GM13977 (cell line): ENCODE data around the gene GXYLT2.
"Not testable (repeated sequence)": the region's sequence is repeated elsewhere in the genome, so short reads cannot be mapped to it uniquely, and the experiment has no call there.

Experiments
- DNase-seq: peaks from one replicate; pipeline ENCODE4 v3.0.0; 2012; ENCODE audit warnings: low spot score
- CTCF ChIP-seq: IDR thresholded peaks from 2 replicates; pipeline ENCODE4 v1.5.1; 2012; ENCODE audit warnings: mild to moderate bottlenecking, control low read depth; ENCODE audit not compliant: insufficient read depth; ENCODE audit errors: extremely low read depth, missing control alignments
- in situ Hi-C: fragments of 300-500 bp; cut with MboI; formaldehyde crosslinking; loops from one replicate; pipeline ENCODE4 v1.12.0; 2022; ENCODE audit warnings: low sequenced_read_pairs, low pct_unique_long_range_greater_than_20kb, mixed read lengths, inconsistent platforms; ENCODE audit not compliant: unreplicated experiment

Gene GXYLT2

GRCh38 chr3:72909591-72909990, 21.7 kb downstream of the GXYLT2 start:
- in situ Hi-C loops: no loop called here

GRCh38 chr3:72912532-72912931, 24.7 kb downstream of the GXYLT2 start:
- in situ Hi-C loops: no loop called here
- no peak for TF ChIP-seq CTCF
- no peak for DNase-seq

More at GRCh38 chr3:72909591-72909990, 21.7 kb downstream of the GXYLT2 start:
- TF ChIP-seq CTCF: no peak
- no peak for DNase-seq

GRCh38 chr3:72914383-72914782, 26.5 kb downstream of the GXYLT2 start:
- TF ChIP-seq CTCF: no peak
- DNase-seq: no peak
- in situ Hi-C loops: no loop called here

- DNase-seq: no peak
- no peak for TF ChIP-seq CTCF
- in situ Hi-C loops: no loop called here
These were observed 28.4 kb downstream of the GXYLT2 start for GRCh38 chr3:72916250-72916649.

- in situ Hi-C loops: no loop called here
These were observed 31.7 kb downstream of the GXYLT2 start for GRCh38 chr3:72919520-72919919.

GRCh38 chr3:72924055-72924454, 36.2 kb downstream of the GXYLT2 start:
- TF ChIP-seq CTCF: no peak
- no peak for DNase-seq
- in situ Hi-C loops: no loop called here

More at GRCh38 chr3:72919520-72919919, 31.7 kb downstream of the GXYLT2 start:
- DNase-seq: no peak
- TF ChIP-seq CTCF: no peak

- DNase-seq, in situ Hi-C loops: not testable (repeated sequence)
These were observed 41.2 kb downstream of the GXYLT2 start for GRCh38 chr3:72928781-72929735.
